Glomerular endothelial cell (primary cell): ENCODE data around the gene TSPAN18. TPM values are rescaled to one million over a fixed set of nuclear protein-coding genes. Genes with fewer than 3 reads are reported as not detected.

Source experiments
- DNase-seq: peaks from one replicate; pipeline ENCODE4 v3.0.0-alpha.2; 2011; ENCODE audit warnings: low read depth, low spot score; ENCODE audit errors: extremely low read depth
- total RNA-seq: library from RNA; depleted of rRNA; stranded (reverse); fragments of >200 nt; gene quantifications from 2 replicates; pipeline ENCODE4 v1.2.3, GENCODE V29; 2015

TSPAN18 gene, protein sequence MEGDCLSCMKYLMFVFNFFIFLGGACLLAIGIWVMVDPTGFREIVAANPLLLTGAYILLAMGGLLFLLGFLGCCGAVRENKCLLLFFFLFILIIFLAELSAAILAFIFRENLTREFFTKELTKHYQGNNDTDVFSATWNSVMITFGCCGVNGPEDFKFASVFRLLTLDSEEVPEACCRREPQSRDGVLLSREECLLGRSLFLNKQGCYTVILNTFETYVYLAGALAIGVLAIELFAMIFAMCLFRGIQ
- total RNA-seq = 31.8 and 128 TPM in 2 replicates

- DNase-seq = no peak
Measured at GRCh38 chr11:44726283-44727113, at the start of gene TSPAN18. TSS of gene TSPAN18 (plus strand) at chr11:44726962. CDS start at chr11:44906417, 179,455 bp downstream.

- no peak for DNase-seq
Measured at GRCh38 chr11:44680982-44681597, 45.7 kb upstream of the TSPAN18 start.

GRCh38 chr11:44681698-44682097, 45.1 kb upstream of the TSPAN18 start:
- peak; percentile 31 for DNase-seq

DNA sequence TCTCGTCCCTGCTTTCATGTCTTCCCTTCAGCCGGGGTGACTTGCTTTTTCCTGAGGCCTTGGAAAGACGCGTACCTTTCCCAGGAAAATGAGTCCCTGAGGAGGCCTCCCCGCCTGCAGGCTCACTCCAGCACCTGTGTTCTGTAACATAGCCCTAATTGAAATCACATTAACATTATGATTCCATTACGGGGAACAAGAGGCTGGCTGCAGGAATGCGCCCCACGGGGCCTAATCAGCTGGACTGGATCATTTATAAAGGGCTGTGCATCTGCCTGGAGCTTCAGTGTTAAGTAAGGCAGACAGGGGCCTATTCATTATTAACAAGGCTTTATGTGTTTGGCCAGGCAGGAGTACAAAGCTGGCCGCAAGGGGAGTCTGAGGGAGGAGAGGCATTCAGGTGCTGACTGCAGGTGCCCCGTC, 41.9 kb upstream of the TSPAN18 start:
- no peak for DNase-seq

GRCh38 chr11:44687388-44687787, 39.4 kb upstream of the TSPAN18 start:
- DNase-seq = no peak

DNA sequence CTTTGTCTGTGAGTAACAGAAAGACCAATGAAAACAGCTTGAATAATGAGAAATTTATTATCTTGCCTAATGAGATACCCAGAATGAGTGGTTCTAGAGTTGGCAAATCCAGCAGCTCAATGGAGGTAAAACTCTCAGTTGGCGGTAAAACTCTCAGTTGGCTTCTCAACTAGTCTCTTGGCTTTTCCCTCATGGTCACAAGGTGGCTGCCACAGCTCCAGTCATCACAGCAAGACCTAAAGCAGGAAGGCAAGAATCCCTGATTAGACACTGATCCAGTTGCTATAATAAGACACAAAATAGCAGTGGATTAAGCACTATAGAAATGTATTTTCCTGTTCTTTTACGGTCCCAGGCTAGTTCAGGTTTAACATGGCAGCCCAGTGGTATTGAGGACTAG, 37.5 kb upstream of the TSPAN18 start:
- DNase-seq = no peak

GRCh38 chr11:44690651-44691050, 36.1 kb upstream of the TSPAN18 start:
- no peak for DNase-seq

- no peak for DNase-seq
Measured at GRCh38 chr11:44692460-44692859, 34.3 kb upstream of the TSPAN18 start.

DNA sequence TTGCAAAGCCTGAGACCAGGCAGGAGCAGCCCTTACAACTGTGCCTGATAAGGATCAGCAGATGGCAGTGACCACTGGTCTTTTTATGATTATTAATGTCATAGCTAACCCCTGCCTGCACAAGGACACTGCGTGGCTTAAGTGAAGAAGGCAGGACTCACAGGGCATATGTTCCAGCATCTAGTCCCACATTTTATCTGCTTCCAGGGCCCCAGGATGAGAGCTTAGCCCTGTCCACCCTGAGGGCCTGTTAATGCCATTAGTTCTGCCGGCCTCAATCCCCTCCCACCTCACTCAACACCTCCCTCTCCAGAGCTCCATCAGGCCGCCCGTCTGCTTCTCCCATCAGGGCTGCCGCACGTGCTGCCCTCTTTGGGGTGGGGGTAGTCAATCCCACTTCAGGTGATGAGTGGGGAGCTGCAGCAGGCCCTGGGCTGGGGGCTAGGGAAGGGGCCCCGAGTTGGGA, 33.1 kb upstream of the TSPAN18 start:
- DNase-seq = no peak

DNA sequence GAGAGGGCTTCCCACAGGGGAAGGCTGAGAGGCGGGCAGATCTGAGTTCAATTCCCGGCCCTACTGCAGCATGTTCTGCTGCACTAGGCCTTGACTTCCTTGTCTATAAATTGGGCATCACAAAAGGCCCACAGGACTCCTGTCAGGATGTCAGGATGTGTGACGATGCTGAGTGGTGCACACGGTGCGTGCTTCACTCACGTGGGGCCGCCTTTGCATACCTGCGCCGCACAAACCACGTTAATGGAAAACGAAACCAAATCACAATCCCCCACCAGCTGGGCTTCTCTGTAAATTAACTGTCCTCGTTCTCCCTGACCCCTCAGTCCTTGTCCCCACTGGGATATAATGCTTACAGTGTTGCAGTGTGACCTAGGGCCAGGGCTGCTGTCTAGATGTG, 32.3 kb upstream of the TSPAN18 start:
- no peak for DNase-seq

DNA sequence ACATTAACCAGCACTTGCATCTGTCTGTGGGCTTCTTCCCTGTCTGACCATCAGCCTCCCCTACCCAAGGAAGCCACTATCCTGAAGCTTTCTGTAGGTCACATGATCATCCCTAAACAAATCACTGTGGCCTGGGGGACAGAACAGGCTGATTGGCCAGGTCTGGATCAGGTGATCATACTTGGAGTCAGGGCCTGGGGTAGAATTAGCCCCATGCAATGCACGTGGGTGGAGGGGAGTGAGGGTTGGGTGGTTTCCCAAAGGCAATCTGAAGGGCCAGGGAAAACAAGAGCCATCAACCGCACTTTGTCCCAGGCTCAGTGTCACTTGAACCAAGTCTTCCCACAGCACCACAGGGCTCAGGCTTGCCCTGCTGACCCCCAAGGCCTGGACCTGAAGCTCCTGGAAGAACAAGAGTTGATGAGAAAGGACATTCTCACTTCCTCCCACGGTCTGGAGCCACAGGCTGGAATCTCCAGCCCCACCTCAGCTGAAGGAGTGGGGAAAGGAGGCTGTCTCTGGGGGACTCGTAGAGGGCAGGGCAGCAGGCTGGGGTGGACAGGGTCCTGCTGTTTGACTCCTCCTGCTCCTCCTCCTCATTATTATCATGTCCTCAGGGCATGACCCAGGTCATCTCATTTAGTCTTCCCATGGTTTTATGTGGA, 31.5 kb upstream of the TSPAN18 start:
- DNase-seq = no peak

GRCh38 chr11:44698252-44698912, 28.4 kb upstream of the TSPAN18 start:
- DNase-seq = no peak

DNA sequence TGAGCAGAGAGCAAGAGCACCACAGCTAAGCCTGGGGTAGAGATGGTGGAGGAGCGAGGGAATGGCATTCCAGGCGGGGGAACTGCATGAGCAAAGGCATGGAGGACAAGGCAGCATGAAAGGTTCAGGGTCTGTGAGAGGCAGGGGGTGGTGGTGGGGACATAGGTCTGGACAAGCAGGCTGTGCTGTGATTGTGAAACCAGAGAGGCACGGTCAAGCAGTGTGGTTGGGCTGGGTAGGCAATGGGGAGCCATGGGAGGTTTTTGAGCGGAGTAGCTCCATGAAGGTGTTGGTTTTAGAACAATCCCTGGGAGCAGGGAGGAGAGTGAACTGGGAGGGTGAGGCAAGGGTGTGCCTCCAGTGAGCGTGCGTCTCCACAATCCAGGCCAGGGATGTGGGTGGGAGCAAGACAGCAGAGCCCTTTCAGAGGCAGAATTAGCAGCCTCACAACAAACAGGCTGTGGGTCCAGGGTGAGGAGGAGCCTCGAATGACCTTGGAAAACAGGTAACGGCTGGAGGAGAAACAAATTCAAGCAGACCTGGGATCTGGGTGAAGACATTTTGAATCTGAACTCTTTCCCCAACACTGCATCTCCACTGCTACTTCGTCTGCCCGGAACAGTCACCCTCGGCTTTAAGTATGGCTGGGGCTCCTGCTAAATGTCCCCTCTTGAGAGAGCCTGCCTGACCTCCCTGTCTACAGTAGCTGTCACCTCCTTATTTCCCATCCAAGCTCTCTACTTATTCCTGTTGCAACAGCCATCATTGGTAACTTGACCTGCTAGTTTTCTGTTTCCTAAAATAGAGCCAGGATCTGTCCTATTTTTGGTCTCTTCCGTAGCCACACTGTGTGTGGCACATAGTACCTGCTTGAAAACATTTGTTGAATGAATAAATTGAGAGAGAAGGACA, 27.0 kb upstream of the TSPAN18 start:
- no peak for DNase-seq

- DNase-seq = no peak
Measured at GRCh38 chr11:44701276-44701675, 25.5 kb upstream of the TSPAN18 start.

DNA sequence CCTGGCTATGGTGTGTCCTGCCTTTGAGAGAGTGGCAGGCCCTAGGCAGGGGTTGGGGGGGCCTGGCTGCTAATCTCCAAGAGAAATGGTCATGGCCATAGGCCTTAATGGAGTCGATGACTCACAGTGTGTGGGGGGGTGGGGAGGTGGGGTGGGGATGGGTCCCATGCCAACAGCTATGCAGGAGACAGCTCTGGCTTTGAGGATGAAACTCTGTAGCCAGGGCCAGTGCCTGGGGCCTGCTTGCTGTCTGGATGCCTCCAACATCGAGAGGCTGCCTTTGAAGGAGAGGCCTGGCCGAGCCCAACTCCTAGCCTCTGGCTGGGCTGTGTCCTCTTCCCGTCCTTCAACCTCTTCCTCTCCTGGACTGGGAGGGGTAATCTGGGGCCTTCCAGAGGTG, 23.9 kb upstream of the TSPAN18 start:
- DNase-seq = no peak

GRCh38 chr11:44707094-44707493, 19.7 kb upstream of the TSPAN18 start:
- DNase-seq = no peak

- no peak for DNase-seq
Measured at GRCh38 chr11:44708009-44708408, 18.8 kb upstream of the TSPAN18 start.

DNA sequence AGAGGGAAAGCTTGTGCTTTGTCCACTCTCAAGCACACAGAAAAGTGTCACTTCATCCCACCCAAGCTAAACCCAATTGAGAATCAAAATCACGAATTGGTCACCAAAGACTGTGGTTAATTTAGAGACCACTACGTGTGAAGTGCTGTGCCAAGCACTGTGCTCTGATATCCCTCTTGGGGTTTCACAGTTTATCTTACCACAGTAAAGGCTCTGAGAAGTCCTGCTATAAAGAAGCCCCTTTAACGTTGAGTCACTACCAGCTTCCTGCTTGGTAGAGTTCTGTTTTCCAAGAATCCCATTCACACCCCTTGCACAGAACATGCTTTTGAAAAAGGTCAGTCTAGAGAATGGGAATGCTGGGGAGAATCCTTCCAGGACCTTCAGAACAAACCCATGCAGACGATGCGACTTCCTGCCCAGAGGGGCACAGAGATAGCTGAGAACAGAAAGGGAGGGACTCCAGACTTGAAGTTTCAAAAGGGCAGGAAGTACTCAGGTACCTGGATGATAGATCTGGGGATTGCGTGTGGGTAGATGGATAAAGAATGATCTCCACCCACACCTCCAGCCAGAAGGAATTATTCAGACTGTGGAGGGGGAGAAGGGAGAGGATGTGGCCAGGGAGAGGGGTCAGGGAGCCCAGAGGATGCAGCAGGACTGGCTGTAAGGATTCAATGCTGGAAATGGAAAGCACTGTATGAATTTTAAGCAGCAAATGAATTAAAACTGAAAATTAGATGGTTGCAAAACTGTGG, 18.1 kb upstream of the TSPAN18 start:
- DNase-seq = no peak

GRCh38 chr11:44709281-44709562, 17.5 kb upstream of the TSPAN18 start:
- DNase-seq = no peak
